ENCODE measurements around the gene ATP5ME.
"Not testable (repeated sequence)": the region's sequence is repeated elsewhere in the genome, so short reads cannot be mapped to it uniquely, and the experiment has no call there.

The ATP5ME gene

DNA sequence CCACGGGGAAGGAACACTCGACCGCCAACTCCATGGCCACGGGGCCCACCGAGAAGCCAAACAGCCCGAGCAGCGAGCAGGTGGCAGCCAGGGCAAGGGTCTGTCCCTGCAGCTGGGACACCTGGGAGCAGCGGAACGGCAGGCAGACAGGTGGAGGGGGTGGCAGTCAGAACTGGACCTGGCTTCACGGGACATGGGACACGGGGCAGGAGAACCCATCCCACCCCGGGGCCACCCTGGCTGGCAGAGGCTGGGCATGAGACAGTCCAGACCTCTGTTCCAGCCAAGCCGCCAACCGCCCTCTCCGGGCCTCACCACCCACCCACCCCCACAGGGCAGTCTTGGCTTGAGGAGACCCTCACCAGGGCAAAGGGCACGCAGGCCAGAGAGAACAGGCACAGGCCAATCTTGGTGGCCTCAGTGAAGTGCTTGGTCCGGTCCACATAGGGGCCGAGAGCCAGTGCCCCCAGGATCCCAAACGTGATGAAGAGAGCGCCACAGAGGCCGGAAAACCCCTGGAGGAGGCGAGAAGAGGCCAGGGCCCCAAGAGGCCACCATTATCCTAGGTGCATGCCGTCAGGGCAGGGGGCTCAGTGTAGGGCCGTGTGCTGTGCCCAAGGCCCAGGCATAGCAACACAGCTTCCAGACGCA is 9.3 kb upstream of the ATP5ME start:
- no peak for DNase-seq

DNA sequence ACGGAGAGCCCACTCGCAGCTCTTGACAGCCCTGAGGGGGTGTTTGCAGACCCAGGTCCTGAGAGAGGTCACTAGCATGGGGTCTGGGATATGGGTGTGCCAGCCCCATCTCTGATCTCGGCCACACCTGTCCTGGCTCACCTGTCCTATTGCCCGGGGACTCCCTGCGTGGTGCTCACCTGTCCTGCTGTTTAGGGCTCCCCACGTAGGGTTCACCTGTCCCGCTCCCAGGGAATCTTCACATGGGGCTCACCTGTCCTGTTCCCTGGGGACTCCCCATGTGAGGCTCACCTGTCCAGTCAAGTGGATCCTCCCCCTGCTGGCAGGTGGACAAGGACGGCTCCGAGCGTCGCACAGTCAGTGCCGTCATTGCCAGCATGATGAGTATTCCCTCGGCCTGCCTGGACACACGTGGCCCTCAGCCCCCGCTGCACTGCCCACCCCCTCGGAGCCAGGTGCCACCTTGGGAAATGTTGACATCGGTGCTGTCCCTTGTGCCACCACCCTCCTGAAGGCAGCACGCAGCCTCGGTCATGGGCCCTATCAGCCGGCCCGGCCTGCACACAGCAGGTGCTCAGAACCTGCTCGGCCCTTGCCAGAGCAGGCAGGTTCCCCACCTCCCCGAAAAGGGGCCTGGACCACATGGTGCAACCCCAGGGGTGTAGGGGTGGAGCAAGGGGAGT is 8.6 kb upstream of the ATP5ME start:
- no peak for DNase-seq

DNA sequence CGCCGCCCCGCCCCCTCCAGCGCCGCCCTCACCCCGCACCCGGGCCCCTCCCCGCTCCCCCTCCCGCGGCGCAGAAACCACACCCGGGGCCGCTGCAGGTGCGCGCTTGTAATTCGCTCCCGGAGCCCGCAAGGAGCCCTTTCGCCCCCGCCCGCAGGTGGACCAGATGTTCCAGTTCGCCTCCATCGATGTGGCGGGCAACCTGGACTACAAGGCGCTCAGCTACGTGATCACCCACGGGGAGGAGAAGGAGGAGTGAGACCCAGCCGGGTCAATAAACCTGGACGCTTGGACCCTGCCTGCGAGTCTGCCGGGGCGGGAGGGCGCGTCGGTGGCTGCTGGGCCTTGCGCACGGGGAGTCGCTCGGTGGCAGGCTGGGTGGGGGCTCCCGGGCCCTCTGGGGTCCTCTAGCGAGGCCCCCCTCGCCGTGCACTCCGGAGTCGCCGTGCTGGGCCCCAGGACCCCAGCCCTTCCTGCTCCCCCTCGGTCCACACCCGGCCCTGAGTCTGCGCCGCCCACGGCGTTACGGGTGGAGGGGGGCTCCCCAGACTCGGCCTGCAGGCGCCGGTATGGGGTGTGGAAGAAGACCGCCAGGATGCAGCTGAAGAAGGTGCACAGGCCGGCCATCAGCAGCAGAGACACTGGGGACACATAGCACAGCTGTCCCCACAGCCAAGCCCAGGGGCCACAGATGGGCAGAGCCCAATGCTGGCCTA is 7.8 kb upstream of the ATP5ME start:
- DNase-seq, result no peak

DNA sequence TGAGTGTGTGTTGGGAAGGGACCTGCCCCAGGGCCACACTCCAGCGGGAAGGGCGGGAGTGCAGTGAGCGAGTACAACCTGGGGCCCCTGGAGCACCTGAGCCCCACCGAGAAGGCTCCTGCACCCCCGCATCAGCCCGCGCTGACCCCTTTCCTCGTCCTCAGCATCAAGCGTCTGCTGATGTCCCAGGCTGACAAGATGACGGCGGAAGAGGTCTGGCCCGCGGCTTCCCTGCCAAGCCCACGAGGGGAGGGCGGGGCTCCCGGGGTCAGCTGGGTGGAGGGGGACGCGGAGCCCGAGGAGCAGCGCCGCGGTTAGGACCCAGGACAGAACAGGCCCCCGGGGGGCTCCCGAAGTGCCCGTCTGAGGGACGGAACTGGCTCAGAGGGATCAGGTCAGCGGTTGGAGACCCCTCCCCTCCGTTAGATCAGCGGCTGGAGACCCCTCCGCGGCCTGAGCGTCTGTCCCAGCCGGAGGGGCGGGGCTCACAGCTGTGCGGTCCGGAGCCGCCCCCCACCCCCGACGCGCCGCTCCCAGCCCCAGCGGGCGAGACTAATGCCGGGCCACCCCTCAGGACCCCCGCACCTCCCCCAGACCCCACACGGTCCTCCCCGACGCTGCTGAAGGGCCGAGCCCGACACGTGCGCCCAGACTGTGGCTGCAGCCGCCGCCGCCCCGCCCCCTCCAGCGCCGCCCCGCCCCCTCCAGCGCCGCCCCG is 7.0 kb upstream of the ATP5ME start:
- peak; percentile 19 to 37 for DNase-seq

DNA sequence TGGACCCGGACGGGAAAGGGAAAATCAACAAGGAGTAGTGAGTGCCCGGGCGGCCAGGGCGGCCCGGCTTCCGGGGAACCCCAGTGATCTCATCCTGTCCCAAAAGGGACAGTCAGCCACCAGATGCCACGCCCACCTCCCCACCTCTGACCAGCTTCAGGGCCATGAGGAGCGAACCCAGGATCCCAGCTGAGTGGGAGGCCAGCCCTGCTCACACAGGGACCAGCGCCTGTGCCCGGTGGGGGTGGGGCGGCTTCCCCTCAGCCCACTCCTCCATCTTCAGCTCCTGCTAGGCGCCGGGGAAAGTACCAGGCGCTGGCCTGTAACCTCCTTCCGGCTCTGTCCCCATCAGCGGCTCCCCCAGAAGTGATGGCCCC is 6.5 kb upstream of the ATP5ME start:
- DNase-seq, result peak; percentile 69 to 95

DNA sequence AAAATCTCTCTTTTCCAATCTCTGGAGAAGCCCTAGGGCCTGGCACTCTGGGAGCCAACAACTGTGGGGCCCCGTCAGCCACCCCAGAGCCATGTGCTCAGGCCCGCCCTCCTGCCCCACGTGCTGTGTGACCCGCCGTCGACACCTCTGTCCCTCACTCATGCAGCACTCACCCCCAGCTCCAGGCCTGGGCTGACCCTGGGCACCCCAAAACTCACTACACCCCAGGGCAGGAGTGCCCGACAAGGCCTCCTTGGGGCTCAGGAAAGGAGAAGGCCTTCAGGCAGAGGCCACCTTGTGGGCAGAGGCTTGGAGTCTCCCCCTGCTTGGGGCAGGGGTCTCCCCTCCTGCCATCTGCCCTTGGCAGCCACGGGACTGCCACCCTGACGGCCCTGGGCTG is 6.0 kb upstream of the ATP5ME start:
- no peak for DNase-seq

DNA sequence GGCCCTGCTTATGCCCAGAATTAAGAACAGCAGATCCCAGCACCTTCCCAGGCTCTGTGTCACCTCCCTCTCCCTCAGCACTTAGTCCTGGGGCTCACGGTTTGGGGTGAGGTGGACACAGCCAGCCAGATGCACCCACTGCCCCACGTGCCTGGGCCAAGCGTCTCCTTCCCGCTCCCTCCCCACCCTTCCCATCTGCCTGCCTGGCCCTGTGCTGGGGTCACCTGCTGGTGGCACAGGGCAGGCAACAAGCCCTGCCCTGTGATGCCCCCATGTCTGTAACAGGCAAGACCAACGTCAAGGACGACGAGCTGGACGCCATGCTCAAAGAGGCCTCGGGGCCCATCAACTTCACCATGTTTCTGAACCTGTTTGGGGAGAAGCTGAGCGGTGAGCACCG is 5.6 kb upstream of the ATP5ME start:
- DNase-seq, result no peak

DNA sequence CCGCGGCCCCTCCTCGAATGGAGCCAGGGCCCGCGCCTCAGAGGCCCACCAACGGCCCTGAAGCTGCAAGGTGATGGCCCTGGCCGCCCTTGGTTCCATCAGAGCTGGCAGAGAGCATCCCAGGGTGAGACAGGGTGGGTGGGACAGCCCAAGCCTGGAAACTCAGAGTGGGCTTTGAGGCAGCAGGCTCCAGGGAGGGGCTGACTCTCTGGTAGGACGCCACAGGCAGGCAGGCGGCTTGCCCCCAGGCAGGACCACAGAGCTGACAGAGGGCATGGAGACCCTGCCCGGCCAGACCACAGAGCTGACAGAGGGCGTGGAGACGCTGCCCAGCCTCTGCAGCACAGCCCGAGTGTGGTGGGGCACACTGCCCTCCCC is 5.0 kb upstream of the ATP5ME start:
- no peak for DNase-seq

DNA sequence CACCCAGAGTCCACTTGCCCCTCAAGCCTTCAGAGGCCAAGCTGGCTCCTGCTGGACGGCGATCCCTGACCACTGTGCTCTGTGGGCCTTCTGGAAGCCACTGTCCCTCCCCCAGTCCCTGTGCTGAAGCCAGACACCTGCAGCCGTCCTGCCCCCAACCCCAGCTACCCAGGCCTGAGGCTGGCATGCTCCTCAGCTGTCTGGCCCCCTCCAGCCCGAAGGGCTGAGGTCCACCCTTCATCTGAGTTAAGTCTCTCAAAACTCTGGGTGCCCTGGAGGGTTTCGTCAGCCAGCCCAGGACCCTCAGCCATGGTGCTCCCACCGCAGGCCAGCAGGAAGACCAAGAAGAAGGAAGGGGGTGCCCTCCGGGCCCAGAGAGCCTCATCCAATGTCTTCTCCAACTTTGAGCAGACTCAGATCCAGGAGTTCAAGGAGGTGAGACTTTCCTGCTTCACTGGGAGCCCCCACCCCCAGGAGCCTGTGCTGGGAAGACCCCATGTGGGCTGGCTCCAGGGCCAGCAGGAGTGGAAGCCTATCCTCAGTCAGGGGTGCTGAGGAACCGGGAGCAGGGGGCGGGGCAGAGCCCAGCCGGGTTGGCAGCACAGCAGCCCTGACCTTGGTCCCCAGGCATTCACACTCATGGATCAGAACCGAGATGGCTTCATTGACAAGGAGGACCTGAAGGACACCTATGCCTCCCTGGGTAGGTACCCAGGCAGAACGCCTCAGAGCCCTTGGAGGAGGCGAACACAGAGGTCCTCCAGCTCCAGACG is 4.4 kb upstream of the ATP5ME start:
- DNase-seq, result no peak

DNA sequence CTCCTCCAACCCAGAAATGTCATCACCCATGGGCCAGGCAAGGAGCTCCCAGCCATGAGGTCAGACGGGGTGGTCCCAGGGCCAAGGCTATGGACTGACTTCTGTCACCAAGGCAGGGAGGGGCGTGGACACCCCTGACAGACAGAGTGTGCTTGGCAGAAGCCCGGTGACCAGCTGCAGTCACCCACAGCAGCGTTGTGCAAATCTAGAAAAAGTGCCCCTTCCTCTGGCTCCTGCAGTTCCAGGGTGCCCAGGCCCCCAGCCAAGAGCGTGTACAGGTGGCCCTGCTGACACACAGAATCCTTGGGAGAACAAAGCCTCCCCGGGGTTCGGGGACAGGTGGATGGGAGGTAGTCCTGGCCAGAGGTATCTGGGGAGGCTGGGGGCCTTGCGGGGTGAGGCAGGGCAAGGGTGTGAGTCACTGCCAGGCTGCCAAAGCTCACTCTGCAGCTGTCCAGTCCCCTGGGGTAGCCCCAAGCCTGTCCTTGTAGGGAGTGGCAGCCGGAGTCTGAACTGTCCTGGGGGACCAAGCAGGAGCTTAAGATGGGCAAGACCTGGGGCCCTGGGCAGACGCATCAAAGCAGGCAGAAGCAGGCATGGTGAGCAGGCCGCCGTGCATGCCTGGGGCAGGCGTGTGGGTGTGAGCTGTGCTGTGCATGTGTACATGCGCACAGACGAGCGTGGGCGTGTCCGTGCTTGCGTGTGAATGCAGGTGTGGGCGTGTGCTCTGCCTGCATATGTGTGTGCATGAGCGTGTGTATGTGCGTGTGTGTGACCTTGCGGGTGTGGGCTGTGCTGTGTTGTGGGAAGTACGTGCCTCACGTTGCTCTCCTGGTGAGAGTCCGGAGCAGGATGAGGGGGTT is 3.6 kb upstream of the ATP5ME start:
- no peak for DNase-seq

DNA sequence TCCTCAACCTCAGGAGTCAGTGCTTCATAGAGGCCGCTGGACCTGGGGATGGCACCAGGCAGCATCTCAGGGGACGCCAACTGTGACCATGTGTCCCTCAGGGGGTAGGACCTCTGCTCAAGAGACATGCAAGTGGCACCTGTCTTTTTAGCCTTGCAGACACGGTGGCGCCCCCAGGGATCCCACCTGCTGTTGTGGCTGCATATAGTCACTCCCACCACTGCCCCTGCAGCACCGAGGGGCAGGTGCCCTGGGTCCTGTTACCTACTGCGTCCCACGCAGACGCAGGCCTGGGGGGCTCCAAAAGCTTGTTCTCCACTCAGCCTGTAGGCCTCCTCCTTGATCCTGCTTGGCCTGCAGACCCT is 2.8 kb upstream of the ATP5ME start:
- DNase-seq, result no peak

DNA sequence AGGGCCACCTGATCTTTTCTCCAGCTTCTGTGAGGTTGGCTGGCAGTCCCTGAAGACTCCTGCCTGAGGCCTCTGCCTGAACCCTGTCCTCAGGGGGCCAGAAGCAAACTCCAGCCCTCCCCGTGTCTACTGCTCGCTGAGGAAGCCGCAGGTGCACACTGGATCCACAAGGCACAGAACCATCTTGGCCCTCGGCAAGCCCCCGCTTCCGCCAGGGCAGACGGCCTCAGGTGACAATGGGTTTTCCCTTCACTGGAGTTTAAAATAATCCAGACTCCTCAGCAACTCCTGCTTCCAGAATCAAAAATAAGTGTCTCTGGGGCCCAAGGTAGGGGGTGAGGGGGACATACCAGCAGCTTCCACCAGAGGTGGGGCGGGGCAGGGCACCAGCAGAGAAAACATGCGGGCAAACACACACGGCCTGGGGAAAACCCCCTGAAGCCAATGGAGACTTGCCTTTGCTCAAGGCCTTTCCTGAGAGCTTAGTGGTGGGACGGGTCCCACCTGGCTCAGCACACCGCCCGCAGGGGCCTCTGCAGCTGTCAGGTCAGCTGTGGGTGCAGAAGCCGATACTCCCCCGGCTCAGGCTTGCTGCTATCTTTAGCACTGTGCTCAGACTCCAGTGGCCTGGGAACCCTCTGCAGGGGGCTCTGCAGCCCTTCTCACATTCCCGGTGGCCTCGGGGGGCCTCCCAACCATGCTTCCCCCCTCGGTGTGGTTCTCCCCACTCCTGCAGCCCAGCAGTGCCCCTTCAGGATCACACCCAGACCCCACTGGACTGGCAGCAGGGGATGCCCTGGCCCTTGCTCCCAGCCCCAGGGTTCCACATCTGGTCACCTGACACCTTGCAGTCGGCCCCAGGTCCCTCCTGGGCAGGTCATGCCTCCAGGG is 2.1 kb upstream of the ATP5ME start:
- no peak for DNase-seq

DNA sequence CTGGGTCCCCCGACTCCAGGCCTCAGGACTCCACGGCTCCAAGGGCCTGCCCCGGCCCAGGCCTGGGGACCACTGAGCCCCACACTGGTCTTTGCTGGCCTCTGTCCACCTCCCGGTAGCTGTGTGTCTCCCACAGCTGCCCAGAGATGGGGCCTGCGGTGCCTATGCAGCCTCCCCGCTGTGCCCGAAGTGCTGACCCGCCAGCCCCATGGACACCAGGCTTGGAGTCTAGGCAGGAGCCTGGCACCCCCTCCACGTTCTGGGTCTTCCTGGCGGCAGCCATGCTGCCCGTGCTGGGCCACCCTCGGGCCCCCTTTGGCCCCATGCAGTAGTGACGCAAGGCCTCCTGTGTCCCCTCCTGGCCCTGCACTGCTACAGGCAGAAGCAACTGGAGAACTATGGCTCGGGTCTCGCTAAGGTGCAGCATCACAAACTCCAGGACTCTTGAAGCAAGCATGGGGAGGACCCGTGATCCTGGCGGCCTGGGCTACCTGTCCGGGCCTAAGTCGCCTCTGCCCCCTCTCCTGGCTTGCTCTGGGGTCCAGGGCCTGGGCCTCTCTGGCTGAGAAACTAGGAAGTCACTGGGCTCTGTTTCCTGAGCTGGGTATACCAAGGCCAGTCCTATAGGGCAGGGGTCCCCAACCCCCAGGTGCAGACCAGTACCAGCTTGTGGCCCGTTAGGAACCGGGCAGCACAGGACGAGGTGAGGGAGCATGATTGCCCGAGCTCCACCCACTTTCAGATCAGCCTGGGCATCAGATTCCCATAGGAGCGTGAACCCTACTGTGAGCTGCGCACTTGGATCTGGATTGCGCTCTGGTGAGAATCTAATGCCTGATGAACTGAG is 1.2 kb upstream of the ATP5ME start:
- no peak for DNase-seq

DNA sequence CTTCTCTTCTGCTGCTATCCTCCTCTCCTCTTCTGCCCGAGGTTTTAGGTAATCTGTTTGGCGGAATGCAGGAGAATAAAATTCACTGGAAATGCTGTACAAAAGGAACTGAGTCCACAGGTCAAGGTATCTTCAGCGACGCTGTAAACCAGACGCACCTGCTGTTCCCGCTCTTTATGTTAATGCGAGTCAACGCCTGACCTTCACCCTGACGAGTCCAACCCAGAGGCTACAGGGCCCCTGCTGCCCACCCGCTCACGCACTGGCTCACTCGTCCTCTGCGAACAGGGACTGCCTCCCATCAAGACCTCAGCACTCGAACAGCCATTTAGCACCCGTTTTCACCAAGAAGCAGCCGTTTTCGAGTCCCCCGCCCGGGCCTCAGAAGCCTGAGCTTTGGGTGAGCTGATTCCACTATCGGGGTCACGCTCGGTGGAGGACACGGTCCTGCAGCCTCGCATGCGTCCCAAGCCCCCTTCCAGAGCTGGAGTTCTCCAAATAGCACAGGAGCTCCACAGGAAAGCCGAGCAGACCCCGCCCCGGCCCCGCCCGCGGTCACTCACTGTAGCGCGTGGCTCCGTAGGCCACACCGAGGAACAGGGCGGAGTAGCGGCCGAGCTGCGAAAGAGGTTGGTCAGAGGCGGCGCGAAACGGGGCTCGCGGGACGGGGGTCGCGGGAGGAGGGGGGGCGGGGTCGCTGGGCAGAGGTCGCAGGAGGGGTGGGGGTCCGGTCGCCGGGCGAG is 556 bp downstream of the ATP5ME start:
- DNase-seq, result peak; percentile 41 to 43

DNA sequence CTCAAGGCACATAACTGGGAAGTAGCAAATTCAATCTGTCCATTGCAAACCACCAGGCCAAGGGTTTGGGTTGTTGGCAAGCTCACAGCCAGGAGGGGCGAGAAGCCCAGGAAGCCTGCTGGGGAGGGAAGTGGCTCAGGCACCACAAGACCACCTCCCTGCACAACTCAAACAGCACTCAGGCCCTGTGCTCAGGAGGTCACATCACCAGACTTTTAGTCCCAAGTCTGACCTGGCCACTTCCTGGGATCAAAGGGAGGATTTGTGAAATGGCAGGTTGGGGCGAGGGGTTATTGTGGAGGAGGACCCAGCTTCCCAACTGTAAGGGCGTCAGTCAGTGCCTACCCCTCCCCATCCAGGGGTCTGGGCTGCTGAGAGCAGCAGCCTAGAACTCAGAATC is 2.3 kb downstream of the ATP5ME start:
- no peak for DNase-seq

DNA sequence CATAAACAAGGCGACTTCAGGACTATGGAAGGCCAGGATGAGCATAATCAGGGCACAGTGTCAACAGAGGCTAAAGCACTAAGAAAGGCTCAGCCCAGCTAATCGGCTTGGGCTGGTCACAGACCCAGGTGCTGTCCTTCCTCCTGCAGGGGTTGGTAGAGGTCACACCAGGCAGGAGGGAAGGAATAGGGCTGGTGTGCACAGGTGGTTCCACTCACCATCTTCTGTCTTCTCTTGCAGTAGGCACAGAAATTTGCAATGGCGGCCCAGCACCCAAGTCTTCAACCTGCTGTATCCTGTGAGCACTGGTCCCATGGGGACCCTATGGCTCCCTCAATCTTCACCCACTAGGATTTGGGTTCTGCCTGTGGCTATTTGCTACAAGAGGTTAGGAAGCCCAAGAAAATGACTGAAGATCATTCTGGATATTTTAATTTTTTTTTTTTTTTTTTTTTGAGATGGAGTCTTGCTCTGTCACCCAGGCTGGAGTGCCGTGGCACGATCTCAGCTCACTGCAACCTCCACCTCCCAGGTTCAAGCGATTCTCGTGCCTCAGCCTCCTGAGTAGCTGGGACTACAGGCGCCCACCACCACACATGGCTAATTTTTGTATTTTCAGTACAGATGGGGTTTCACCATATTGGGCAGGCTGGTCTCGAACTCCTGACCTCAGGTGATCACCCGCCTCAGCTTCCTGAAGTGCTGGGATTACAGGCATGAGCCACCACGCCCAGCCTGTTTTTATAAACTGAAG is 4.1 kb downstream of the ATP5ME start:
- not testable (repeated sequence) for DNase-seq

DNA sequence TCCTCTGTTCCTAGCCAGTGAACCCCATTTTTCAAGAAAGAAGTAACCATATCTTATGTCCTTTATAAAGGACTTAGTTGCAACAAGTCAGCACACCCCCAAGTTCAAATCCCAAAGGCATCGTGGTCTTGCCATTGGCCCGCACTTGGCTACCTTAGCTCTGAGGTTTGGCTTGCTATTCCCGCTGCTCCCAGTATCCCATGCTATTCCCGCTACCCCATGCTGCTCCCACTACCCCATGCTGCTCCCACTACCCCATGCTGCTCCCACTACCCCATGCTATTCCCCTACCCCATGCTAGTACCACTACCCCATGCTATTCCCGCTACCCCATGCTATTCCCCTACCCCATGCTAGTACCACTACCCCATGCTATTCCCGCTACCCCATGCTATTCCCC is 5.9 kb downstream of the ATP5ME start:
- DNase-seq, result not testable (repeated sequence)

DNA sequence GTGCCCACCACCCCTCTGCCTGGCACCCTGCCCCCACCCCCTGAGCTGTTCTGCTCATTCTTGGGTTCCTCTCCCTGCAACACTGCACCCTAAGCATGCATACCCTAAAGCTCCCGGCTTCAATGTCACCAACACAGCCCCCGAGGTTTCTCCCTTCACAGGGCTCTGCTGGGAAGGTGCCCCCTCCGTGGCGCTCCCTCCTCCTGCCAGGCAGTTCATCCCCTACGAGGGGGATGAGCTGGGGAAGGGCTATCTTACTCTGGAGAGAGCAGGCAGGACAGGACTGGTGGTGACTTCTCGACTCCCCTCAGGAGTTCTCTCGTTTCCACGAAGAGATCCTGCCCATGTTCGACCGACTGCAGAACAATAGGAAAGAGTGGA is 6.5 kb downstream of the ATP5ME start:
- DNase-seq, result no peak
